WTC11 (cell line): ENCODE results near the gene KRT79. TPM values are rescaled to one million over a fixed set of nuclear protein-coding genes. Genes with fewer than 3 reads are reported as not detected.

Experiments
- ATAC-seq: fragments of 200-7000 bp; cut with Tn5 transposase; 2 replicates; pipeline ENCODE4 v1.10.0; 2021; ENCODE audit warnings: mild to moderate bottlenecking, moderate library complexity
- CTCF ChIA-PET: fragments of 300-600 bp; sonication (Branson Sonifier 250); formaldehyde crosslinking; loops from one replicate; lab custom pipeline; 2021; ENCODE audit warnings: antibody characterized with exemption; lab: Charles Lee
- POLR2A ChIA-PET: fragments of 350-600 bp; sonication (Branson Sonifier 250); formaldehyde crosslinking; loops from one replicate; lab custom pipeline; 2021; ENCODE audit warnings: antibody characterized with exemption; lab: Charles Lee
- DNase-seq: peaks from one replicate; pipeline ENCODE4 v3.0.0; 2021; ENCODE audit warnings: low spot score
- H3K27ac Mint-ChIP-seq: 2 replicates; pipeline ENCODE4 v1.8.0; 2021; ENCODE audit warnings: mixed read lengths
- H3K27me3 Mint-ChIP-seq: 2 replicates; pipeline ENCODE4 v1.8.0; 2021; ENCODE audit warnings: low read depth, mild to moderate bottlenecking, moderate library complexity, mixed read lengths
- H3K36me3 Mint-ChIP-seq: 2 replicates; pipeline ENCODE4 v1.8.0; 2021; ENCODE audit warnings: mixed read lengths
- H3K4me1 Mint-ChIP-seq: 2 replicates; pipeline ENCODE4 v1.8.0; 2022; ENCODE audit warnings: mixed read lengths
- H3K4me3 Mint-ChIP-seq: 2 replicates; pipeline ENCODE4 v1.8.0; 2021; ENCODE audit warnings: mild to moderate bottlenecking, moderate library complexity, mixed read lengths
- H3K9me3 Mint-ChIP-seq: 2 replicates; pipeline ENCODE4 v1.8.0; 2021; ENCODE audit warnings: mixed read lengths
- AFF4 ChIP-seq: sonication (generic); formaldehyde crosslinking; IDR thresholded peaks from 2 replicates; pipeline ENCODE4 v1.8.1; 2023; ENCODE audit warnings: mild to moderate bottlenecking, missing genetic modification reagents, borderline replicate concordance
- ARID4B ChIP-seq: sonication (generic); formaldehyde crosslinking; IDR thresholded peaks from 2 replicates; pipeline ENCODE4 v1.8.0; 2023; ENCODE audit warnings: missing genetic modification reagents, mild to moderate bottlenecking, borderline replicate concordance
- ATF1 ChIP-seq: sonication (generic); formaldehyde crosslinking; IDR thresholded peaks from 2 replicates; pipeline ENCODE4 v1.8.1; 2023; ENCODE audit warnings: mild to moderate bottlenecking, moderate library complexity, missing genetic modification reagents
- ATF3 ChIP-seq: sonication (generic); formaldehyde crosslinking; conservative IDR thresholded peaks from 2 replicates; pipeline ENCODE4 v1.8.1; 2022; ENCODE audit warnings: mild to moderate bottlenecking, missing genetic modification reagents
- CREM ChIP-seq: sonication (generic); formaldehyde crosslinking; IDR thresholded peaks from 2 replicates; pipeline ENCODE4 v1.8.1; 2022; ENCODE audit warnings: mild to moderate bottlenecking, missing genetic modification reagents, moderate library complexity
- FOXP4 ChIP-seq: sonication (generic); formaldehyde crosslinking; IDR thresholded peaks from 2 replicates; pipeline ENCODE4 v1.8.0; 2022; ENCODE audit warnings: mild to moderate bottlenecking, missing genetic modification reagents
- GRHL2 ChIP-seq: fragments of 250-450 bp; sonication (Bioruptor Pico); IDR thresholded peaks from 2 replicates; pipeline ENCODE4 v1.8.0; 2022; ENCODE audit warnings: mild to moderate bottlenecking, moderate library complexity; ENCODE audit not compliant: insufficient replicate concordance, severe bottlenecking
- GTF2I ChIP-seq: fragments of 250-450 bp; sonication (Bioruptor Pico); conservative IDR thresholded peaks from 2 replicates; pipeline ENCODE4 v1.4.0; 2021; ENCODE audit warnings: mild to moderate bottlenecking
- JAZF1 ChIP-seq: fragments of 250-450 bp; sonication (Bioruptor Pico); IDR thresholded peaks from 2 replicates; pipeline ENCODE4 v1.9.0; 2021; ENCODE audit warnings: moderate library complexity, mild to moderate bottlenecking, inconsistent platforms
- SMAD3 ChIP-seq: sonication (generic); formaldehyde crosslinking; IDR thresholded peaks from 2 replicates; pipeline ENCODE4 v1.8.0; 2022; ENCODE audit warnings: missing genetic modification reagents, mild to moderate bottlenecking, borderline replicate concordance
- STAT6 ChIP-seq: sonication (generic); formaldehyde crosslinking; conservative IDR thresholded peaks from 2 replicates; pipeline ENCODE4 v1.8.1; 2023; ENCODE audit warnings: mild to moderate bottlenecking, low read depth, missing genetic modification reagents, moderate library complexity
- ZNF138 ChIP-seq: sonication (generic); formaldehyde crosslinking; conservative IDR thresholded peaks from 2 replicates; pipeline ENCODE4 v1.8.1; 2022; ENCODE audit warnings: mild to moderate bottlenecking, moderate library complexity, missing genetic modification reagents
- ZNF423 ChIP-seq: fragments of 250-450 bp; sonication (Bioruptor Pico); IDR thresholded peaks from 2 replicates; pipeline ENCODE4 v2.1.2; 2022; ENCODE audit warnings: mild to moderate bottlenecking, moderate library complexity
- ZNF425 ChIP-seq: fragments of 250-450 bp; sonication (Bioruptor Pico); conservative IDR thresholded peaks from 2 replicates; pipeline ENCODE4 v1.9.0; 2021; ENCODE audit warnings: mild to moderate bottlenecking
- ZNF671 ChIP-seq: fragments of 250-450 bp; sonication (Bioruptor Pico); IDR thresholded peaks from 2 replicates; pipeline ENCODE4 v1.8.0; 2021; ENCODE audit warnings: mild to moderate bottlenecking
- total RNA-seq: library from RNA; stranded (reverse); gene quantifications from 3 replicates; pipeline ENCODE4 v1.2.3, GENCODE V29; 2021

KRT79 gene
- total RNA-seq, 1 experiment from 2014 or later: not detected

GRCh38 chr12:52811191-52812072 is 22.7 kb downstream of the KRT79 start:
- POLR2A ChIA-PET: no interaction called here
- H3K27ac Mint-ChIP-seq: no peak overlapping the region
- peaks cover 2% of the 10 kb centered on the region; the same call in 1 of the 2 replicates for H3K27me3 Mint-ChIP-seq

More at GRCh38 chr12:52811191-52812072, 22.7 kb downstream of the KRT79 start:
- H3K9me3 Mint-ChIP-seq: no peaks in the 10 kb centered on the region
- TF ChIP-seq SMAD3 (CRISPR knock-in tag) (no peak), AFF4 (CRISPR knock-in tag) (no peak), ZNF425 (CRISPR knock-in tag) (no peak), ZNF423 (CRISPR knock-in tag) (no peak), ATF1 (CRISPR knock-in tag) (no peak), GTF2I (no peak), ZNF138 (CRISPR knock-in tag) (no peak), ATF3 (no peak), ZNF671 (CRISPR knock-in tag) (no peak), GRHL2 (CRISPR knock-in tag) (no peak), ARID4B (CRISPR knock-in tag) (no peak), STAT6 (no peak), FOXP4 (CRISPR knock-in tag) (no peak), JAZF1 (CRISPR knock-in tag) (no peak), CREM (no peak)
- no peak overlapping the region for H3K4me3 Mint-ChIP-seq
- DNase-seq: no peak
- no peaks in the 10 kb centered on the region for H3K36me3 Mint-ChIP-seq
- H3K4me1 Mint-ChIP-seq: no peaks in the 10 kb centered on the region
- ATAC-seq: no peak
- CTCF ChIA-PET: interaction anchor here (1.0 to 2.1 kb wide), 3 partner anchors 54 to 59 kb away, joined by 3 to 8 read pairs (median 4); no protein-coding TSS in a partner anchor
